Measurements from ENCODE around the gene DBP.

DNA sequence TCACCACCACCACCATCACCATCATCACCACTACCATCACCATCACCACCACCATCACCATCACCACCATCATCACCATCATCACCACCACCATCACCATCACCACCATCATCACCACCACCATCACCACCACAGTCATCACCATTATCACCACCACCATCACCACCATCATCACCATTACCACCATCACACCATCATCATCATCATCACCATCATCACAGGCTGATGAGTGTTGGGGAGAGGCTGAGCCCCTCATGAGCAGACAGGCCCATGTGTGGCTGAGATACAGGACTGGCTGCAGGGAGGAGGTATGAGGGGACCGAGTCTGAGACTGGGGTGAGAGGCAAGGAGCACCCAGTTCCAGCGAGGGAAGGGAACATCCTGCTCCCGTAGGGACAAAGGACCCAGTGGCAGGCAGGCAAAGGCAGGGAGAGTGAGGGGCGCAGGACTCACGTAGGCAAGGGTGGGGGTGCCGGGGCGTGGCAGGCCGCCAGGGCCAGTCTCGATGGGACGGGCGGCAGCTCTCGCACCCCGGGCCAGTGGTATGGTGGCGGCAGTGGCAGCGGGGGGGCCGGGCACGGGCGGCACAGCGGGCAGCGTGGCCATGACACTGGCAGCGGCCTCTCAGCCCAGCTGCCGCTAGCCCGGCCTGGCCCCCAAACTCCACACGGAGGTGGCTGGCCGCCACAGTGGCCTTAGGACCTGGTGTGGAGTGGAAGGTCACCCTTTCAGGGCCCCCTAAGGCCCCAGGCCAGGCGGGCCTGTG is 32.9 kb upstream of the DBP start:
- no peak for TF ChIP-seq CTCF (IDR thresholded peaks at IDR 0.05; ENCODE audit: low read depth, low read length, poor library complexity, severe bottlenecking)
- no peak for TF ChIP-seq EZH2phosphoT487 (IDR thresholded peaks at IDR 0.05; ENCODE audit: borderline replicate concordance, low read length)
